Neural cell (in vitro differentiated cells): Measurements from ENCODE around the gene CCDC159. TPM values are rescaled to one million over a fixed set of nuclear protein-coding genes. Genes with fewer than 3 reads are reported as not detected.

Experiments used
- H2AFZ ChIP-seq: fragments of 200-600, 300-800 bp; sonication (generic), shearing (Covaris generic); 2 replicates; pipeline ENCODE4 v1.6.0; 2014; ENCODE audit warnings: low read depth, mild to moderate bottlenecking, antibody characterized with exemption, low read length, moderate library complexity
- H3F3A ChIP-seq: fragments of 200-600 bp; shearing (Covaris generic); 2 replicates; pipeline ENCODE4 v1.6.1; 2016; ENCODE audit warnings: mild to moderate bottlenecking, moderate library complexity, mixed read lengths, antibody characterized with exemption, low read length; ENCODE audit not compliant: insufficient read depth, poor library complexity, severe bottlenecking
- H3K27ac ChIP-seq: fragments of 200-600, 300-800 bp; sonication (generic), shearing (Covaris generic); 2 replicates; pipeline ENCODE4 v1.5.1; 2014; ENCODE audit warnings: mild to moderate bottlenecking, low read length, moderate library complexity
- H3K27me3 ChIP-seq: fragments of 300-800, 200-600 bp; sonication (generic), shearing (Covaris generic); 2 replicates; pipeline ENCODE4 v1.6.0; 2014; ENCODE audit warnings: mild to moderate bottlenecking, low read depth, low read length, moderate library complexity; ENCODE audit not compliant: insufficient read depth
- H3K36me3 ChIP-seq: fragments of 300-800, 200-600 bp; sonication (generic), shearing (Covaris generic); 2 replicates; pipeline ENCODE4 v1.5.1; 2014; ENCODE audit warnings: mild to moderate bottlenecking, antibody characterized with exemption, low read length, moderate library complexity; ENCODE audit not compliant: insufficient read depth
- H3K4me2 ChIP-seq: fragments of 300-800, 200-600 bp; sonication (generic), shearing (Covaris generic); 2 replicates; pipeline ENCODE4 v1.6.0; 2014; ENCODE audit warnings: mild to moderate bottlenecking, low read length
- H3K4me3 ChIP-seq: fragments of 300-800, 200-600 bp; sonication (generic), shearing (Covaris generic); 2 replicates; pipeline ENCODE4 v1.5.1; 2014; ENCODE audit warnings: mild to moderate bottlenecking, low read length, moderate library complexity
- H3K79me2 ChIP-seq: fragments of 200-600 bp; shearing (Covaris generic); replicated peaks from 2 replicates; pipeline ENCODE4 v1.6.0; 2014; ENCODE audit warnings: mild to moderate bottlenecking, low read length, moderate library complexity; ENCODE audit not compliant: insufficient read depth
- H3K9ac ChIP-seq: fragments of 300-800, 200-600 bp; sonication (generic), shearing (Covaris generic); 2 replicates; pipeline ENCODE4 v1.6.1; 2016; ENCODE audit warnings: mild to moderate bottlenecking, low read length, mixed read lengths
- H3K9me2 ChIP-seq: fragments of 200-600 bp; shearing (Covaris generic); 2 replicates; pipeline ENCODE4 v1.6.1; 2016; ENCODE audit warnings: mild to moderate bottlenecking, low read length, mixed read lengths; ENCODE audit not compliant: insufficient read depth
- H3K9me3 ChIP-seq: fragments of 200-600, 300-800 bp; sonication (generic), shearing (Covaris generic); 2 replicates; pipeline ENCODE4 v1.6.1; 2016; ENCODE audit warnings: mild to moderate bottlenecking, mixed run types, low read length, moderate library complexity, mixed read lengths
- H4K20me1 ChIP-seq: fragments of 200-600 bp; shearing (Covaris generic); 2 replicates; pipeline ENCODE4 v1.6.1; 2016; ENCODE audit warnings: mild to moderate bottlenecking, mixed run types; ENCODE audit not compliant: insufficient read depth
- EP300 ChIP-seq: fragments of 450-650 bp; conservative IDR thresholded peaks from 2 replicates; pipeline ENCODE4 v1.6.1; 2014; ENCODE audit warnings: antibody characterized with exemption, mild to moderate bottlenecking, moderate library complexity; ENCODE audit not compliant: poor library complexity, severe bottlenecking
- EZH2 ChIP-seq: fragments of 200-600, 300-800 bp; shearing (Covaris generic), sonication (generic); IDR thresholded peaks from 2 replicates; pipeline ENCODE4 v1.6.1; 2014; ENCODE audit warnings: antibody characterized with exemption, low read length, borderline replicate concordance, mild to moderate bottlenecking; ENCODE audit not compliant: insufficient read depth, poor library complexity, severe bottlenecking
- MXI1 ChIP-seq: fragments of 450-650 bp; conservative IDR thresholded peaks from 2 replicates; pipeline ENCODE4 v1.6.1; 2014; ENCODE audit warnings: antibody characterized with exemption, mild to moderate bottlenecking; ENCODE audit not compliant: poor library complexity, severe bottlenecking
- POLR2AphosphoS5 ChIP-seq: IDR thresholded peaks from 2 replicates; pipeline ENCODE4 v1.6.1; 2012
- RAD21 ChIP-seq: fragments of 450-650 bp; conservative IDR thresholded peaks from 2 replicates; pipeline ENCODE4 v1.6.1; 2014; ENCODE audit warnings: antibody characterized with exemption, mild to moderate bottlenecking, moderate library complexity
- REST ChIP-seq: IDR thresholded peaks from 2 replicates; pipeline ENCODE4 v1.6.1; 2012; ENCODE audit warnings: borderline replicate concordance
- SMC3 ChIP-seq: fragments of 450-650 bp; conservative IDR thresholded peaks from 2 replicates; pipeline ENCODE4 v1.6.1; 2014; ENCODE audit warnings: antibody characterized with exemption, mild to moderate bottlenecking, moderate library complexity; ENCODE audit not compliant: poor library complexity
- TAF1 ChIP-seq: IDR thresholded peaks from 2 replicates; pipeline ENCODE4 v1.6.1; 2012; ENCODE audit warnings: low read depth
- polyA plus RNA-seq: library from polyadenylated mRNA; depleted of rRNA; stranded (reverse); fragments of >200 nt; gene quantifications from 2 replicates; pipeline ENCODE4 v1.2.3, GENCODE V29; 2014
- TF ChIP-seq, protein P1 (sequence below): fragments of 450-650 bp; IDR thresholded peaks from 2 replicates; pipeline ENCODE4 v1.5.1; 2014; ENCODE audit warnings: antibody characterized with exemption, mild to moderate bottlenecking, moderate library complexity; ENCODE audit not compliant: poor library complexity, severe bottlenecking

CCDC159 gene
- polyA plus RNA-seq, 1 donor from 2014 or later = 2.4 TPM

DNA sequence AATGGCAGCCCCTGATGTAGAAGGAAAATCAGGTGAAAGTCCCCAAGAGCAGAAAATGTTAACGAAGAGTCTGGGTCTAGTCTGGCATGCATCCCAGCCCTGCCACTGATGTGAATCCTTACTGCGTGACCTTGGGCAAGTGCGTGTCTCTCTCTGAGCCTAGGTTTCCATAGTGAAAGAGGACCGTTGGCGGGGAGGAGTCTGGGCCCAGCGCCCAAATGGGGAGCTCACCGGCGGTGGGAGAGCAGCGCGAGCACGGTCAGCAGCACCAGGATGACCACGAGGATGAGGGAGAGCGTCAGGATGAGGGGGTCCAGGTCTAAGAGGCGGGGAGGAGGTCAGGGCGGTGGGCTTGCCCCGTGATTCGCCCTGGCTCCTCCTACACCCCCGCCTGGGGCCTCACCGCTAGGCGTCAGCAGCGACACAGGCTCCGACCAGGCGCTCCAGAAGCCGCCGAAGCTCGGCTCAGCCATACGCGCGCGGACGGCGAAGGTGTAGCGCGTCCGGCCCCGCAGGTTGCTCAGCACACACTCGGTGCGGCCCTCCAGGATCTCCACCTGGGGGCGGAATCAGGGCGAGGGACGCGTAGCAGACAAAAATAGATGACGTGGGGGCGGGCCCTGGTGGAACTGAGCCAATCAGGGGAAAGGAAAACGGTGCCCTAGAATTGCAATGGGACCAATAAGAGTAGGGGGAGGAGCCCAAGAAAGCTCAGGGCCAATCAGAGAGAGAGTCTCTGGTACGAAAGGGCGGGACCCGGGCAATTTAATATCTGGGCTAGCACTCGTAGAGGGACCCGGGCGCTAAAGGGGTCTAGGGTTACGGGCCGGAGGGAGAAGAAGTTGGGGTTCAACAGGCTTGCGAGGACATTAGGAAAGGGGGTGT, 34.6 kb downstream of the CCDC159 start:
- H3K27ac ChIP-seq = peak overlapping the region; percentile 87
- H3K4me3 ChIP-seq = peak overlapping the region; percentile 78
- TF ChIP-seq REST (peak; percentile 89), MXI1 (peak; percentile 74), EZH2 (no peak), POLR2AphosphoS5 (peak; percentile 85), TAF1 (peak; percentile 88), RAD21 (peak; percentile 86), SMC3 (peak; percentile 92), EP300 (no peak)
- TF ChIP-seq, protein P1, sequence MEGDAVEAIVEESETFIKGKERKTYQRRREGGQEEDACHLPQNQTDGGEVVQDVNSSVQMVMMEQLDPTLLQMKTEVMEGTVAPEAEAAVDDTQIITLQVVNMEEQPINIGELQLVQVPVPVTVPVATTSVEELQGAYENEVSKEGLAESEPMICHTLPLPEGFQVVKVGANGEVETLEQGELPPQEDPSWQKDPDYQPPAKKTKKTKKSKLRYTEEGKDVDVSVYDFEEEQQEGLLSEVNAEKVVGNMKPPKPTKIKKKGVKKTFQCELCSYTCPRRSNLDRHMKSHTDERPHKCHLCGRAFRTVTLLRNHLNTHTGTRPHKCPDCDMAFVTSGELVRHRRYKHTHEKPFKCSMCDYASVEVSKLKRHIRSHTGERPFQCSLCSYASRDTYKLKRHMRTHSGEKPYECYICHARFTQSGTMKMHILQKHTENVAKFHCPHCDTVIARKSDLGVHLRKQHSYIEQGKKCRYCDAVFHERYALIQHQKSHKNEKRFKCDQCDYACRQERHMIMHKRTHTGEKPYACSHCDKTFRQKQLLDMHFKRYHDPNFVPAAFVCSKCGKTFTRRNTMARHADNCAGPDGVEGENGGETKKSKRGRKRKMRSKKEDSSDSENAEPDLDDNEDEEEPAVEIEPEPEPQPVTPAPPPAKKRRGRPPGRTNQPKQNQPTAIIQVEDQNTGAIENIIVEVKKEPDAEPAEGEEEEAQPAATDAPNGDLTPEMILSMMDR = peak; percentile 98
- peaks cover 24% of the 10 kb centered on the region for H3K27me3 ChIP-seq
- H3K9me3 ChIP-seq = no peaks in the 10 kb centered on the region
- H3F3A ChIP-seq = no peaks in the 10 kb centered on the region
- H3K9ac ChIP-seq = peak overlapping the region; percentile 78
- H4K20me1 ChIP-seq = no peaks in the 10 kb centered on the region
- H3K4me2 ChIP-seq = peak overlapping the region; percentile 70
- no peaks in the 10 kb centered on the region for H3K9me2 ChIP-seq
- H3K36me3 ChIP-seq = no peaks in the 10 kb centered on the region
- H2AFZ ChIP-seq = peak overlapping the region; percentile 82
- no peaks in the 10 kb centered on the region for H3K79me2 ChIP-seq

- Histone ChIP-seq H3K9me2 (no peaks in the 10 kb centered on the region), H3K27me3 (peaks cover 24% of the 10 kb centered on the region), H3K79me2 (no peaks in the 10 kb centered on the region), H3K9me3 (no peaks in the 10 kb centered on the region), H2AFZ (no peak overlapping the region), H3F3A (no peaks in the 10 kb centered on the region), H3K27ac (no peak overlapping the region), H3K9ac (no peak overlapping the region), H3K4me3 (peak overlapping the region; percentile 55), H3K36me3 (no peaks in the 10 kb centered on the region), H4K20me1 (no peaks in the 10 kb centered on the region), H3K4me2 (no peak overlapping the region)
- TF ChIP-seq MXI1 (no peak), POLR2AphosphoS5 (no peak), SMC3 (no peak), RAD21 (no peak), EZH2 (no peak), TAF1 (no peak), REST (no peak)
- TF ChIP-seq, protein P1 = peak; percentile 45
Observed at GRCh38 chr19:11382898-11383705, 36.8 kb downstream of the CCDC159 start.
